ENCODE measurements around the gene DCC. TPM values are rescaled to one million over a fixed set of nuclear protein-coding genes. Genes with fewer than 3 reads are reported as not detected.
"Not testable (repeated sequence)": the region's sequence is repeated elsewhere in the genome, so short reads cannot be mapped to it uniquely, and the experiment has no call there.

DCC gene
- total RNA-seq, 1 donor from 2014 or later, result 14.7 TPM

DNA sequence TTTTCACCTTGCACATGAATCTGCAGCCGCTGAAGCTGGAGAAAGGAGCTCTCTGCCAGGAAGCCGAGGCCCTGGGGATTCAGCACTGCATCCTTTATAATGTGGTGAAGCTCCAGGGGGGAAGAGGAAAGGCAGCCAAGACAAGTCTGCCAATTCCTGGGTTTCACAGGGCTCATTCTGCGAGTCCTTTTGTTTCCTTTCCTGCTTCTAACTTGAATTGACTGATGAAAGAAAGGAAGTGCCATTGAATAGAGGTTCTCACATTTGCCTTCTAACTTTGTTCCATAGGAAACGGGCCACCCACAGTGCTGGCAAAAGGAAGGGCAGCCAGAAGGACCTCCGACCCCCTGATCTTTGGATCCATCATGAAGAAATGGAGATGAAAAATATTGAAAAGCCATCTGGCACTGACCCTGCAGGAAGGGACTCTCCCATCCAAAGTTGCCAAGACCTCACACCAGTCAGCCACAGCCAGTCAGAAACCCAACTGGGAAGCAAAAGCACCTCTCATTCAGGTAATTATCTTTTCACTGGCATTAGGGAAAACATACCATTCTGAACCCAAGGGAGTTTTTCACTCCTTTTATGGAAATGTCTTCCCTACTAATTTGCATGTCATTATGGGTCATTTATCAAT lies 1119.1 kb downstream of the DCC start:
- peaks cover 4% of the 10 kb centered on the region for H3K9me3 Mint-ChIP-seq (ENCODE audit: unreplicated experiment)
- peak overlapping the region; percentile 97 for H3K27ac Mint-ChIP-seq (ENCODE audit: unreplicated experiment)

DNA sequence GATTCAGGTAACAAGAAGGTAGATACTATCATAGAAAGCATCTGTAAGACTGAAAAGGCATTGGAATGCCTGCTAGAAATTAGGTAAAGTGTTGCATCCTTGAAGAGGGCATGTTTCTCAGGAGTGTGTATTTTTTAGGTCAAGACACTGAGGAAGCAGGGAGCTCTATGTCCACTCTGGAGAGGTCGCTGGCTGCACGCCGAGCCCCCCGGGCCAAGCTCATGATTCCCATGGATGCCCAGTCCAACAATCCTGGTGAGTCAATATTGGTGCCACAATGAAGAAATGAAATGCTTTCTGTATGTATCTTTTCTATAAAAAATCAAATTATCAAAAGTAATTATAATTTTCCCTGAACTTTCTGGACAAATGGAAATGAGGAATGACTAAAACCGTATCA lies 1127.8 kb downstream of the DCC start:
- no peak overlapping the region for H3K4me3 Mint-ChIP-seq (ENCODE audit: unreplicated experiment)
- H3K9me3 Mint-ChIP-seq (ENCODE audit: unreplicated experiment), result peaks cover 2% of the 10 kb centered on the region
- no peak overlapping the region for H3K27ac Mint-ChIP-seq (ENCODE audit: unreplicated experiment)
- DNase-seq (ENCODE audit: low spot score), result no peak
- H3K27me3 Mint-ChIP-seq (ENCODE audit: unreplicated experiment), result peaks cover 7% of the 10 kb centered on the region
- H3K36me3 Mint-ChIP-seq (ENCODE audit: low read depth, unreplicated experiment), result peaks cover 3% of the 10 kb centered on the region
- TF ChIP-seq CTCF (IDR thresholded peaks at IDR 0.05; ENCODE audit: unreplicated experiment), result no peak
- H3K4me1 Mint-ChIP-seq (ENCODE audit: unreplicated experiment), result peaks cover 14% of the 10 kb centered on the region

More for the DNA sequence above, 1119.1 kb downstream of the DCC start:
- peaks cover 49% of the 10 kb centered on the region for H3K4me1 Mint-ChIP-seq (ENCODE audit: unreplicated experiment)
- peak overlapping the region; percentile 88 for H3K4me3 Mint-ChIP-seq (ENCODE audit: unreplicated experiment)
- TF ChIP-seq CTCF (IDR thresholded peaks at IDR 0.05; ENCODE audit: unreplicated experiment), result no peak
- peaks cover 1% of the 10 kb centered on the region for H3K27me3 Mint-ChIP-seq (ENCODE audit: unreplicated experiment)
- peaks cover 8% of the 10 kb centered on the region for H3K36me3 Mint-ChIP-seq (ENCODE audit: low read depth, unreplicated experiment)
- peak; percentile 17 for DNase-seq (ENCODE audit: low spot score)

DNA sequence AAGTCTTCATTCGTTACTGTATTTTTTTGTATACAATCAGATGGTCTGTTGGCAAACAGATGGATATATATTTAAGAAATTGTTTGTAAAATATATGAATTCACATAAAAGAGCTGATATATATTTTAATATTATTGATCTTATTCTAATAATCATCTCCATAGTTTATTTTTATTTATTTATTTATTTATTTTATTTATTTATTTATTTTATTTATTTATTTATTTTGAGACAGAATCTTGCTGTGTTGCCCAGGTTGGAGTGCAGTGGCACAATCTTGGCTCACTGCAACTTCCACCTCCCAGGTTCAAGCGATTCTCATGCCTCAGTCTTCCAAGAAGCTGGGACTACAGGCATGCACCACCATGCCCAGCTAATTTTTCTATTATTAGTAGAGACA lies 1128.2 kb downstream of the DCC start:
- H3K4me1 Mint-ChIP-seq (ENCODE audit: unreplicated experiment), result peaks cover 11% of the 10 kb centered on the region
- H3K27ac Mint-ChIP-seq (ENCODE audit: unreplicated experiment); H3K36me3 Mint-ChIP-seq (ENCODE audit: low read depth, unreplicated experiment); H3K4me3 Mint-ChIP-seq (ENCODE audit: unreplicated experiment); H3K9me3 Mint-ChIP-seq (ENCODE audit: unreplicated experiment); H3K27me3 Mint-ChIP-seq (ENCODE audit: unreplicated experiment); DNase-seq (ENCODE audit: low spot score): not testable (repeated sequence)

DNA sequence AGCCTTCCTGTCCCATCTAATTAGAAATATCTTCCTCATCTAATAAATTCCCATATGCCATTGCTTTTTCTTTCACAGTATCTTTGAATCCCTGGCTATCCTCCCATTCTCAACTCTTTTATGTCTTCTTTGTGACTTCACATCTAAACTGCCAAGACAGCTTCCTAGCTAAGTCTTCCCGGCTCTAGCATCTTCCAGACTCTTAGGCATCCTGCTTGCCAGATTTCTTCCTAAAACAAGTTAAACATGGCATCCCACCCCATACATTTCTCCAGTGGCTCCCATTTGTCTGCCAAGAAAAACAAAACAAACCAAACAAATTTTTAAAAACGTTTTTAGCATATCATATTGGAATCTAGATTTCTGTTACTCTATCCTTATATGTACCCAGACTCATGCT lies 1132.5 kb downstream of the DCC start:
- Mint-ChIP-seq H3K4me3 (ENCODE audit: unreplicated experiment) (no peak overlapping the region), H3K36me3 (ENCODE audit: low read depth, unreplicated experiment) (peaks cover 19% of the 10 kb centered on the region), H3K27ac (ENCODE audit: unreplicated experiment) (no peak overlapping the region), H3K4me1 (ENCODE audit: unreplicated experiment) (no peaks in the 10 kb centered on the region), H3K9me3 (ENCODE audit: unreplicated experiment) (peaks cover 9% of the 10 kb centered on the region), H3K27me3 (ENCODE audit: unreplicated experiment) (peaks cover 6% of the 10 kb centered on the region)
- no peak for DNase-seq (ENCODE audit: low spot score)
- TF ChIP-seq CTCF (IDR thresholded peaks at IDR 0.05; ENCODE audit: unreplicated experiment), result no peak

DNA sequence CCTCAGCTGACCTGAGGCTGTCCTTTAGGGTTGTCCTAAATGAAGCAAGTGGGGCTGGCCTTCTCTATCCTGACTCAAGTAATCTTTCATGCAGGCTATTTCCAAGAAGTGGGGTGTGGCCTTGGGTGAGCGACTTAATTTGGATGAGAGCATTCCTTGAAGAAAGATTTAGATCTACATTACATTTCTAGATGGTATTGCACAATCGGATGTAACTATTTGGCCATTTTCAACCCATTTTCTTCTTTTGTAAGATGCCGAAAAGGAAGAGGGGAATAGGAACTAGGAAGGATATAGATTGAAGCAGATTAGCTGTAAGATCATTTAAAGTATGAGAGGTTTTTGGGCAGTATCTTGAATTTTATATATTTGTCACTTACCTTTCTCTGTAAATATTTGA lies 1138.2 kb downstream of the DCC start:
- H3K4me1 Mint-ChIP-seq (ENCODE audit: unreplicated experiment), result no peaks in the 10 kb centered on the region
- H3K36me3 Mint-ChIP-seq (ENCODE audit: low read depth, unreplicated experiment), result peaks cover 23% of the 10 kb centered on the region
- no peak overlapping the region for H3K4me3 Mint-ChIP-seq (ENCODE audit: unreplicated experiment)
- TF ChIP-seq CTCF (IDR thresholded peaks at IDR 0.05; ENCODE audit: unreplicated experiment), result no peak
- no peaks in the 10 kb centered on the region for H3K27me3 Mint-ChIP-seq (ENCODE audit: unreplicated experiment)
- no peak for DNase-seq (ENCODE audit: low spot score)
- no peak overlapping the region for H3K27ac Mint-ChIP-seq (ENCODE audit: unreplicated experiment)
- H3K9me3 Mint-ChIP-seq (ENCODE audit: unreplicated experiment), result peaks cover 9% of the 10 kb centered on the region

All from endothelial cell (in vitro differentiated cells).